GM19395 (cell line): ENCODE measurements around the gene SPSB4.

Source experiments
- ATAC-seq: cut with Tn5 transposase; IDR thresholded peaks from one replicate; pipeline ENCODE4 v1.9.1; 2021; ENCODE audit warnings: mild to moderate bottlenecking, moderate library complexity; ENCODE audit not compliant: unreplicated experiment

Gene SPSB4

DNA sequence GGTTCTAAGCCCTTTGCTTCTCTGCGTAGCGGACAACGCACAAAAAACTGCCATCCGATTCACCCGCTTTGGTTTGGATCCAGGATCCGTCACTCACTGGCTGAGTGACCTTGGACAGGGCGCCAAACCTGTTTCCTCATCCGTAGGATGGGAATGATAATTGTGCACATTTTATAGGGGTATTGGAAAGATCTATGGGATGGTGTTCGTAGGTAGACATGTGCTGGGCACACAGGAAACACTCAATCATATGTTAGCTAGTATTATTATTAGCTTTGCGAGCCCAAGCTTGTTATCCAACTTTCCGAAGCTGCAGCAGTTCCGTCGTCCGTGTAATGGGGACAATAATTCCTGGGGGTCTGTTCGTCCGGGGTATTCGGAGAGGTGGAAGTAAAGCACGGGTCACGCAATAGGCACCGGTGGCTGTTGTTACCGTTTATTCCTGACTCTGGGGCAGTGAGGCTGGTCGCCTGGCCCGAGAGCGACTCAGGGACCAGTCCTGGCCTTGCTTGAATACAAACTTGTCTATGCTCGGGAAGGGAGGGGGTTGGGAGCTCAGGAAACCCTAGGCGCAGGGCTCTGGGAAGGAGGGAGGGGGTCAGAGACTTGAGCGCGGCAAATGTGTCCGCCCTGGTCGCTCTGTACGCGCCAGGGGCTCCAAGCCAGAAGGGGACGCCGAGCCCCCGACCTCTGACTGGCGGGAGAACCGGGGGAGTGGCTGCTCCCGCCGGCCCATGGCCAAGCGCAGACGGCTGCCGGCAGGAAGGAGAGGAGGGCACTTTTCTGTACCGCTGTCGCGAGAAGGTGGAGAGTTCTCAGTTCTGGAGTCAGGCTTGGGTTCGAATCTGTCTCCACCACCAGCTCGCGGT lies 1.3 kb downstream of the SPSB4 start:
- ATAC-seq, result no peak

DNA sequence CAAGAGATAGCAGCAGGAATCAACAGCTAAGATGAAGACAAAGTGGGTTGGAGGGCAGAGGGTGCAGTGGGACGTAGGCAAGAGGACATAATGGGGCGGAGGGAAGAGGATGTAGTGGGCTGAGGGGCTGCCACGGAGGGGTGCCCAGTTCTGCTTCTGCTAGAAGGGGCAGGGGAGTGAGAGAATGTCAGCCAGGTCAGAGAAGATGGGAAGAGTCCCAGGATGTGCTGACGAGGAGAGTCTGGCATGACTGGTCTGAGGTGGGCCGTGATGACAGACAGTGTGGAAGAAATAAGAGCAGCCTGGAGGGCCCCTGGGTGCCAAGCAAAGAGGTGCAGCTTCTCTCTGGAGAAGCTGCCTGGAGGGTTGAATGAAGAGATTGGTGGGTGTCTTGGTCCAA lies 4.0 kb downstream of the SPSB4 start:
- ATAC-seq, result no peak

GRCh38 chr3:141055536-141056445 lies 4.6 kb downstream of the SPSB4 start:
- no peak for ATAC-seq

GRCh38 chr3:141056751-141057171 lies 5.6 kb downstream of the SPSB4 start:
- ATAC-seq, result no peak

DNA sequence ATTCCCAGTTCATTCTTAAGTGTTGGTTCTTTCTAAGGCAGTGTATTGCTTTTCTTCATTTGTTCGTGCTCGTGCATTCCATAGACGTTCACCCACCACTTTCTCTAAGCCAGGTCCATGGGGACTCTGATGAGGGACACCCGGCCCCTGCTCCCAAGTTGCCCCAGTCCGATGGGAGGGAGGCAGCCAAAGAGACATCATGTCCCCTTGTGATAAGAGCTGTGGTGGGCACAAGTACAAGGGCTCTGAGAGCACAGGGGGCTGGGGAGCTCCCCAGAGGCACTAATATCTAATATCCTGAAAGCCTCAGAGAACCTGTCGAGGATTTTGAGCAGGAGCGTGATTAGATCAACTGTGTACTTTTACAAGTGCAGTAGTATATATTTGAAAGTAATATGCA lies 6.3 kb downstream of the SPSB4 start:
- ATAC-seq, result no peak

DNA sequence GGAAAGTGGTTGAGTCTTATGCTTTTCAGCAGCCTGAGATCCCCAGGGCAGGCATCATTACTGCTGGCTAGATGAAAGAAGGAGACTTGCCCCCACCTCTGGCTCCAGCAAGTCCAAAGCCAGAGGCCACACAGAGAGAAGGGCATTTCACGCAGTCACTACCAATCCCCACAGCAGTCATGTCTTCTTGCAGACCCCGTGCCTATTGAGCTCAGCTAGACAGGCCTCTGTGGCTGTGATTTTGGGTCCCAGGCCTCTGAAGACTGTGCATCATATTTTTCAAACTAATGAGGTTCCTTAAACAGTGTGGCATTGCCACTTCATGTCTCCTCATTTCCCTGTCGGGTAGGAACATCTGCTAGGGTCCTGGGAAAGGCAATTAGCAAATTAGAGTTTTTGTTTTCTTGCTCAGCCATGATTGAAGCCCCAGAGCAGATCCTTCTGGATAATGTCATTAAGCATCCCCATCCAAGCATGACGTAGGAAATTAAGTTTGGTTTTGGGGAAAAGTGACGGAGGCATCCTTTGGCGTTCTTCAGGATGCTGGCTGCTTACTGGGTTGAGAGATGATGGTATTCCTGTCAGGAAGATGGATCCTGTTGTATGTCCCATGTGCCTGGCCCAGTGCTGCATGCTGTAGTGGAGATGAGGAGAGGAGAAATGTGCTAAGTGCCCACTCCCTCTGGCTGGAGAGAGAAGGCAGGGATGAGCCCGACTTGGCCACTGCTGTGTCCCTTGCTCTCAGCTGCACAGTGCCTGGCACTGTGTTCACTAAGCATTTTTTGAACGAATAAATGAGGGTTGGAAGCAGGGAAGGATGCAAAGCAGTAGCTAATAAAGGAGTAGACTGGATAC lies 7.0 kb downstream of the SPSB4 start:
- no peak for ATAC-seq

DNA sequence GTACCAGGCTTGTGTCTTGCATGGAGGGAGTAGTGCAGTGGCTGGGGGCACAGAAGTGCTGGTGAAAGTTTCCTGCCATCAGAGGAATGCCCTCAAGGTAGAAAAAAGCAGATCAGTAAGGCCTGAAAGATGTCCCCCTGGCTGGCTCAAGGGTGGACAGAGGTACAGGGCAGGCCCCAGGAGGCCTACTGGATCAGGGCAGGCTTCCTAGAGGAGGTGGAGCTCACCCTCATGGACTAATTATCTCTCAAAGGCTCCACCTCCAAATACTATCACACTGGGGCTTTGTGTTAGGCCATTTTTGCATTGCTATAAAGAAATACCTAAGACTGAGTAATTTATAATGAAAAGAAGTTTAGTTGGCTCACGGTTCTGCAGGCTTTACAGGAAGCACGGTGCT lies 7.8 kb downstream of the SPSB4 start:
- no peak for ATAC-seq

- ATAC-seq, result no peak
These were observed 8.7 kb downstream of the SPSB4 start for GRCh38 chr3:141059816-141060215.

GRCh38 chr3:141060327-141060726 lies 9.2 kb downstream of the SPSB4 start:
- no peak for ATAC-seq

DNA sequence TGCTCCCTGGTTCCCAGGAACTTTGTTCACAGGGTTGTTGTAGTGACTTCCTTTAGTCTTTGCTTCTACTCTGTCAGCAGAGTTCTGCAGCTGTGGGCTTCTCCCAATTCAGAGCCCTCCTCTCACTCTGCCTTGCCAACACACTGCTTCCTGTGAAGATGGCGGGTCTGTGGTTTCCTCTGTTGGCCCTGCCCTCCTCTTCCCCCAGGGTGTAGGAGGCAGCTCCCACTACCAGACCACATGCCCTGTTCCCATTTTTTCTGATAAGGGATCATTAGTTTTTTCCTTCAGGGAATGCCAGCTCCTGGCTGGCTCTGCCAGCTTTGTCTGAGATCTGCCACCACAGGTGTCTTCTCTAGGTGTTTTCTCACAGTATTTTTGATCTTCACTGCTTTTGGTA lies 12.7 kb downstream of the SPSB4 start:
- no peak for ATAC-seq

DNA sequence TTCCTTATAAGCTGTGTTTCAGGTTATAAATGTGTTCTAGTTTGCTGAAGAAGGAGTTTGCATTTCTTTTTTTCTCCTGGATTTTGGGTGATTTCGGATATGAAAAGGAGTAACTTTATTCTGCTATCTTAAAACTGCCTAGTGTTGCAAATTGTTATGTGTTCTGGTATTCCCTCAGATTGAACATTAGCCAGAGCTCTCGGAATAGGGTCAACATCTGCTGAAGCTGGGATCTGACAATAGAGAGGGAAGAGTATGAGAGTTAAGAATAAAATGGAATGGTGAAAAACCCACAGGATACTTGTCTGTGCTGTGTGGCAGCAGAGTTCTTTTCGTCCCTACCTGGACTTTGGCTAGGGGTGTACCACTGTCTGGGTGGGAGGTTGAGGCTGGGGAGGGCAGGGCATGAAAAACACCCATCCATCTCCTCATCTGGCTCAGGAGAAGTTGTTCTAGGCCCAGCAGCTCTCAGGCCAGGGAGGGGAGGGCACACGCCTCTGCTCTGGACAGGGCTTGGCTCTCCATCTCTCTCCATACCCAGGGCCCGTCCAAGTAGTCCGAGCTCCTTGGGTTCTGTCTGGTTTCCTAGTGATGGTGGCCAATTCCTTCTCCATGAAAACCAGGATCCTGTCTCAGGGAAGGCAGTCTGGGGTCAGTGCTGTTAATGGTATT lies 13.2 kb downstream of the SPSB4 start:
- ATAC-seq, result no peak

GRCh38 chr3:141065258-141065657 lies 14.1 kb downstream of the SPSB4 start:
- no peak for ATAC-seq

DNA sequence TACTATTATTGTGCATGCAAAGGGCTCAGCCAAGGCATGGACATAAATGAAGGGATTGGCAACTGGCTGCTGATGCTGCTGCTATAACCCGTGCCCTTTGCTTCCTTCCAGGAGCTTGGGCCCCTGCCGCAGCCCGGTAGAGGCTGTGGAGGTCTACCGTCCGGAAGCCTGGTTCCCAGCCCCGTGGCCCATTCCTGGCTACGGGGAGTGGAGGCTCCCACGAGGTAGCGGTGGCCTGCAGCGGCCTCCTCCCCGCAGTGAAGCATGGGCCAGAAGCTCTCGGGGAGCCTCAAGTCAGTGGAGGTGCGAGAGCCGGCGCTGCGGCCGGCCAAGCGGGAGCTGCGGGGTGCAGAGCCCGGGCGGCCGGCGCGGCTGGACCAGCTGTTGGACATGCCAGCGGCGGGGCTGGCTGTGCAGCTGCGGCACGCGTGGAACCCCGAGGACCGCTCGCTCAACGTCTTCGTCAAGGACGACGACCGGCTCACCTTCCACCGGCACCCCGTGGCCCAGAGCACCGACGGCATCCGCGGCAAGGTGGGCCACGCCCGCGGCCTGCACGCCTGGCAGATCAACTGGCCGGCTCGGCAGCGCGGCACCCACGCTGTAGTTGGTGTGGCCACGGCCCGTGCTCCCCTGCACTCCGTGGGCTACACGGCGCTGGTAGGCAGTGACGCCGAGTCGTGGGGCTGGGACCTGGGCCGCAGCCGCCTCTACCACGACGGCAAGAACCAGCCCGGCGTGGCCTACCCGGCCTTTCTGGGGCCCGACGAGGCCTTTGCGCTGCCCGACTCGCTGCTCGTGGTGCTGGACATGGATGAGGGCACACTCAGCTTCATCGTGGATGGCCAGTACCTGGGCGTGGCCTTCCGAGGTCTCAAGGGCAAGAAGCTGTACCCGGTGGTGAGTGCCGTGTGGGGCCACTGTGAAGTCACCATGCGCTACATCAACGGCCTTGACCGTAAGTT lies 15.0 kb downstream of the SPSB4 start:
- ATAC-seq, result no peak

DNA sequence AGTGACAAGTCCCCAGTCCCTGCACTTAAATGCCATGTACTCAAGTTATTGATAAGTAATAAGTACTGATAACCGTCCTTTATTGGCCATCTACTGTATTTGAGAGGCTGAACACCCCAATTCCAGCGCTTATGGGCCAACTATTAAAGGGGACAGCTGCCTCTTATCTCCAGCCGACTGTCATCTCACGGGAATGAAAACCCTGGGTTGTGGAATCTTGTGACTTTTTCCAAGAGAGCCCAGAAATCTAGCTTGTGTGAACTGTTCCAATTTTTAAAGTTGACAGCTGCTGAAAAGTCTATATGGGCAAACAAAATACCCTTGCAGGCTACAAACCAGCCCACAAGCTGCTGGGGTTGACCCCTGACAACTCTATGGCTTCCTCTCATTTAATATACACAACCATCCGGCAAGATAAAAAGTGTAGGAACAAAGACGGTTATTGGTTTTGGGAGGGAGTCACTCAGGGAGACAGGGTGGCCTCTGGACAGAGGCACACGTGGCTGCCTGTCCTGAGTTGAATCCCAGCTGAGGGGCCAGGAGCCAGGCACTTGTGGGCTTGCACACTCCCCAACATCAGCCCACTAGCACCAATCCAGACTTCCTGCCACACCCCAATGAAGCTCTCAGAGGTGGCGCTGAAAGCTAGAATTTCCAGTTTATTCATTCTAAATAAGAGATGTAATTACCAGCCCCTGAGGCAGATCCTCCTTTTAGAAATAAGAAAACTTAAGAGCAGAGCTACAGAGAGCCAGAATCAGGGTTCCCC lies 16.2 kb downstream of the SPSB4 start:
- no peak for ATAC-seq

DNA sequence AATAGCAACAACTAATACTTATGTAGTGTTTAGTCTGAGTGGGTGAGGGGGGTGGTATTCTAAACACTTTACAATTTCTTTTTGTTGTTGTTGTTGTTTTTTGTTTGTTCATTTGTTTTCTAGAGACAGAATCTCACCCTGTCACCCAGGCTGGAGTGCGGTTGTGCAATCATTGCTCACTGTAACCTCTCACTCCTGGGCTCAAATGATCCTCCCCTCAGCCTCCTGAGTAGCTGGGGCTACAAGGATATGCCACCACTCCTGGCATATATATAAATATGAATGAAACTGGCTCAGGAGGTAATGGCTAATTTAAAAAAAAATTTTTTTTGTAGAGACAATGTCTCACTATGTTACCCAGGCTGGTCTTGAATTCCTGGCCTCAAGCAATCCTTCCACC lies 19.1 kb downstream of the SPSB4 start:
- no peak for ATAC-seq

GRCh38 chr3:141070727-141071357 lies 19.7 kb downstream of the SPSB4 start:
- ATAC-seq, result no peak

DNA sequence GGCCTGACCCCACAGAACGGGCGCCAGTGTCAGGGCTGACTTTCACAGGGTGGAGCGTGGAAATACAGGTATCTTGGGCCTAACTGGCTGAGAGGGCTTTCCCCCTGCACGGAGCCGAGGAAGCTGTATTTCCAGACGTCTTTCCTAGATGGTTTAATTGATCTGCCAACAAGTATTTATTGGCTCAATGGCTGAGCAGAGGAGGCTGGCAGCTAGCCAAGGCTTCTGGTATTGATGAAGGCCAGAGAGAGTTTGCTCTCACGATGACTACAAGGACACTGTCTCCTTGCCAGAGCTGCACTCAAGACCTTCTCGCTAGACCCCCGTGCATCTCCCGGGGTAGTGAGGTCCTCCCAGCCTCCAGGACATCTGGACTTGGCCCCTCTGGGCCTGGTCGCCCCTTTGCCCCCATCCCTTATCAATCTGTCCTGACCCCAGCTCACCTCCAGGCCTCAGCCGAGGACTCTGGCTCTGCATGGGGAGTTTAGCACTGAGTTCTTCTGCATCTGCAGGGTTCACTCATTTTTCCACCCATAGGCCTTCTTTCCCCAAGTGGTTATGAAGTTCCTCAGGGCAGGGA lies 20.6 kb downstream of the SPSB4 start:
- ATAC-seq, result no peak

GRCh38 chr3:141072950-141073349 lies 21.8 kb downstream of the SPSB4 start:
- no peak for ATAC-seq
